Measurements from ENCODE around the gene ACP2.

- TF ChIP-seq, protein P1, sequence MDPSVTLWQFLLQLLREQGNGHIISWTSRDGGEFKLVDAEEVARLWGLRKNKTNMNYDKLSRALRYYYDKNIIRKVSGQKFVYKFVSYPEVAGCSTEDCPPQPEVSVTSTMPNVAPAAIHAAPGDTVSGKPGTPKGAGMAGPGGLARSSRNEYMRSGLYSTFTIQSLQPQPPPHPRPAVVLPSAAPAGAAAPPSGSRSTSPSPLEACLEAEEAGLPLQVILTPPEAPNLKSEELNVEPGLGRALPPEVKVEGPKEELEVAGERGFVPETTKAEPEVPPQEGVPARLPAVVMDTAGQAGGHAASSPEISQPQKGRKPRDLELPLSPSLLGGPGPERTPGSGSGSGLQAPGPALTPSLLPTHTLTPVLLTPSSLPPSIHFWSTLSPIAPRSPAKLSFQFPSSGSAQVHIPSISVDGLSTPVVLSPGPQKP (IDR thresholded peaks at IDR 0.05; ENCODE audit: low read depth, low read length) = no peak
- TF ChIP-seq SUZ12 (IDR thresholded peaks at IDR 0.05; ENCODE audit: unreplicated experiment) (no peak), SUPT20H (IDR thresholded peaks at IDR 0.05; ENCODE audit: borderline replicate concordance, control insufficient read depth, low read depth, low read length) (no peak), HCFC1 (IDR thresholded peaks at IDR 0.05; ENCODE audit: low read length) (no peak), MTA2 (IDR thresholded peaks at IDR 0.05; ENCODE audit: low read depth) (no peak), MEF2B (IDR thresholded peaks at IDR 0.05; ENCODE audit: partially characterized antibody, poor library complexity, severe bottlenecking) (no peak), POLR2A (IDR thresholded peaks at IDR 0.05; ENCODE audit: low read depth, low read length) (no peak), IRF3 (IDR thresholded peaks at IDR 0.05) (no peak), POLR2AphosphoS5 (IDR thresholded peaks at IDR 0.05; ENCODE audit: low read length) (no peak), KLF5 (IDR thresholded peaks at IDR 0.05; ENCODE audit: partially characterized antibody) (no peak)
These were observed 5.2 kb downstream of the ACP2 start for GRCh38 chr11:47243454-47243853.

Measured in GM12878 (cell line).